ENCODE measurements around the gene P4HA1. TPM values are rescaled to one million over a fixed set of nuclear protein-coding genes. Genes with fewer than 3 reads are reported as not detected.
"Not testable (repeated sequence)": the region's sequence is repeated elsewhere in the genome, so short reads cannot be mapped to it uniquely, and the experiment has no call there.

P4HA1 gene
- total RNA-seq, 2 experiments from 2014 or later, result 48.1 to 49.2 TPM

GRCh38 chr10:73113551-73113950 is 16.9 kb upstream of the P4HA1 start:
- ChIA-PET CTCF (interaction anchor here (0.6 to 1.7 kb wide), 2 partner anchors 13 to 17 kb away, joined by 3 to 7 read pairs; partner anchors contain the start of gene P4HA1), POLR2A (interaction anchor here (0.8 kb wide), 1 partner anchor 17 kb away, joined by 3 read pairs; the partner anchor contains the start of gene P4HA1)
- H3K27ac Mint-ChIP-seq, result no peak overlapping the region
- H3K9me3 Mint-ChIP-seq, result peaks cover 14% of the 10 kb centered on the region
- H3K36me3 Mint-ChIP-seq (ENCODE audit: low read depth), result peaks cover 28% of the 10 kb centered on the region
- peaks cover 15% of the 10 kb centered on the region for H3K4me1 Mint-ChIP-seq
- no peak for DNase-seq
- no peaks in the 10 kb centered on the region for H3K27me3 Mint-ChIP-seq
- H3K4me3 Mint-ChIP-seq, result no peak overlapping the region

GRCh38 chr10:73112032-73112431 is 15.4 kb upstream of the P4HA1 start:
- DNase-seq, H3K27me3 Mint-ChIP-seq, H3K27ac Mint-ChIP-seq, H3K4me3 Mint-ChIP-seq: not testable (repeated sequence)
- H3K9me3 Mint-ChIP-seq, result peaks cover 15% of the 10 kb centered on the region
- H3K36me3 Mint-ChIP-seq (ENCODE audit: low read depth), result peaks cover 29% of the 10 kb centered on the region
- H3K4me1 Mint-ChIP-seq, result peaks cover 13% of the 10 kb centered on the region
- CTCF ChIA-PET, result interaction anchor here (5.3 kb wide), 1 partner anchor 15 kb away, joined by 65 read pairs; the partner anchor contains the start of gene P4HA1
- POLR2A ChIA-PET, result interaction anchor here (1.1 kb wide), 1 partner anchor 20 kb away, joined by 3 read pairs; no protein-coding TSS in a partner anchor

- ChIA-PET CTCF (interaction anchor here (0.5 to 5.3 kb wide), 4 partner anchors 9 to 212 kb away, joined by 3 to 65 read pairs (median 4); partner anchors contain the start of gene P4HA1), POLR2A (interaction anchor here (0.7 to 3.1 kb wide), 9 partner anchors 12 to 385 kb away, joined by 3 to 35 read pairs (median 3); partner anchors contain the start of genes DNAJC9, ECD, FAM149B1 and P4HA1)
- no peaks in the 10 kb centered on the region for H3K27me3 Mint-ChIP-seq
- H3K4me1 Mint-ChIP-seq, result peaks cover 13% of the 10 kb centered on the region
- peaks cover 34% of the 10 kb centered on the region for H3K36me3 Mint-ChIP-seq (ENCODE audit: low read depth)
- peaks cover 15% of the 10 kb centered on the region for H3K9me3 Mint-ChIP-seq
- H3K27ac Mint-ChIP-seq, result peak within 1 kb of the TSS; percentile 81
- DNase-seq, result peak; percentile 46
- H3K4me3 Mint-ChIP-seq, result peak within 1 kb of the TSS; percentile 80
Observed at GRCh38 chr10:73110345-73110849, 13.7 kb upstream of the P4HA1 start, which contains the start of gene NUDT13. Gene NUDT13, plus strand, starts transcription at chr10:73110455. Its CDS starts 3,911 bp downstream, at chr10:73114366.

- ChIA-PET POLR2A (interaction anchor here (1.1 to 3.1 kb wide), 3 partner anchors 9 to 59 kb away, joined by 3 to 35 read pairs (median 6); partner anchors contain the start of gene P4HA1), CTCF (interaction anchor here (5.3 kb wide), 1 partner anchor 12 kb away, joined by 65 read pairs; the partner anchor contains the start of gene P4HA1)
- H3K27me3 Mint-ChIP-seq, H3K4me3 Mint-ChIP-seq, DNase-seq, H3K27ac Mint-ChIP-seq: not testable (repeated sequence)
- Mint-ChIP-seq H3K4me1 (peaks cover 13% of the 10 kb centered on the region), H3K9me3 (peaks cover 15% of the 10 kb centered on the region), H3K36me3 (ENCODE audit: low read depth) (peaks cover 38% of the 10 kb centered on the region)
Observed at GRCh38 chr10:73109248-73109652, 12.6 kb upstream of the P4HA1 start.

GRCh38 chr10:73106301-73106700 is 9.6 kb upstream of the P4HA1 start:
- no peak overlapping the region for H3K27ac Mint-ChIP-seq
- CTCF ChIA-PET, result interaction anchor here (0.6 to 1.0 kb wide), 2 partner anchors 10 to 308 kb away, joined by 3 read pairs; partner anchors contain the start of gene P4HA1

GRCh38 chr10:73099141-73099540 is 2.5 kb upstream of the P4HA1 start:
- no peaks in the 10 kb centered on the region for H3K27me3 Mint-ChIP-seq

More at GRCh38 chr10:73106301-73106700, 9.6 kb upstream of the P4HA1 start:
- H3K27me3 Mint-ChIP-seq, result no peaks in the 10 kb centered on the region
- H3K36me3 Mint-ChIP-seq (ENCODE audit: low read depth), result peaks cover 38% of the 10 kb centered on the region
- H3K9me3 Mint-ChIP-seq, result peaks cover 15% of the 10 kb centered on the region
- no peak for DNase-seq
- peaks cover 9% of the 10 kb centered on the region for H3K4me1 Mint-ChIP-seq
- H3K4me3 Mint-ChIP-seq, result no peak overlapping the region
- POLR2A ChIA-PET, result no interaction called here

GRCh38 chr10:73097305-73097670 is 622 bp upstream of the P4HA1 start:
- no peaks in the 10 kb centered on the region for H3K9me3 Mint-ChIP-seq
- CTCF ChIA-PET, result interaction anchor here (0.6 to 4.9 kb wide), 19 partner anchors 9 to 528 kb away, joined by 3 to 65 read pairs (median 5); partner anchors contain the start of genes ECD, FAM149B1 and NUDT13
- H3K27me3 Mint-ChIP-seq, result no peaks in the 10 kb centered on the region
- peak overlapping the region; percentile 88 for H3K27ac Mint-ChIP-seq
- POLR2A ChIA-PET, result interaction anchor here (0.6 to 3.8 kb wide), 10 partner anchors 13 to 398 kb away, joined by 3 to 35 read pairs (median 4); partner anchors contain the start of genes DNAJC9, ECD, FAM149B1 and MRPS16
- H3K36me3 Mint-ChIP-seq (ENCODE audit: low read depth), result peaks cover 5% of the 10 kb centered on the region
- H3K4me1 Mint-ChIP-seq, result peaks cover 25% of the 10 kb centered on the region
- H3K4me3 Mint-ChIP-seq, result peak overlapping the region; percentile 92
- DNase-seq, result no peak

More at GRCh38 chr10:73099141-73099540, 2.5 kb upstream of the P4HA1 start:
- H3K4me1 Mint-ChIP-seq, result peaks cover 17% of the 10 kb centered on the region
- H3K36me3 Mint-ChIP-seq (ENCODE audit: low read depth), result peaks cover 2% of the 10 kb centered on the region
- POLR2A ChIA-PET, result interaction anchor here (0.6 to 1.0 kb wide), 2 partner anchors 11 to 16 kb away, joined by 3 read pairs; partner anchors contain the start of gene NUDT13
- no peaks in the 10 kb centered on the region for H3K9me3 Mint-ChIP-seq
- no peak overlapping the region for H3K4me3 Mint-ChIP-seq
- H3K27ac Mint-ChIP-seq, result no peak overlapping the region
- CTCF ChIA-PET, result interaction anchor here (0.6 to 4.8 kb wide), 4 partner anchors 10 to 60 kb away, joined by 3 to 65 read pairs (median 4); partner anchors contain the start of gene NUDT13
- no peak for DNase-seq

- Mint-ChIP-seq H3K27me3 (no peaks in the 10 kb centered on the region), H3K36me3 (ENCODE audit: low read depth) (peaks cover 7% of the 10 kb centered on the region), H3K4me1 (peaks cover 29% of the 10 kb centered on the region), H3K4me3 (peak overlapping the region; percentile 92), H3K27ac (peak overlapping the region; percentile 88), H3K9me3 (no peaks in the 10 kb centered on the region)
- POLR2A ChIA-PET, result interaction anchor here (0.6 to 3.8 kb wide), 19 partner anchors 11 to 470 kb away, joined by 3 to 35 read pairs (median 4); partner anchors contain the start of genes CFAP70, DNAJC9, ECD and FAM149B1
- DNase-seq, result peak; percentile 79
- CTCF ChIA-PET, result interaction anchor here (0.5 to 4.9 kb wide), 22 partner anchors 13 to 1198 kb away, joined by 3 to 65 read pairs (median 5); partner anchors contain the start of genes ECD, FAM149B1, MRPS16 and NUDT13
Observed at GRCh38 chr10:73096041-73096448, 621 bp downstream of the P4HA1 start.

- peak; percentile 50 for DNase-seq
- no peaks in the 10 kb centered on the region for H3K9me3 Mint-ChIP-seq
- no peaks in the 10 kb centered on the region for H3K27me3 Mint-ChIP-seq
- ChIA-PET CTCF (interaction anchor here (0.5 to 4.9 kb wide), 27 partner anchors 12 to 1503 kb away, joined by 3 to 65 read pairs (median 4); partner anchors contain the start of genes ECD, FAM149B1, MRPS16 and NUDT13), POLR2A (interaction anchor here (0.6 to 3.8 kb wide), 20 partner anchors 11 to 470 kb away, joined by 3 to 35 read pairs (median 4); partner anchors contain the start of genes CFAP70, DNAJC9, ECD and FAM149B1)
- peaks cover 7% of the 10 kb centered on the region for H3K36me3 Mint-ChIP-seq (ENCODE audit: low read depth)
- H3K4me3 Mint-ChIP-seq, result peak overlapping the region; percentile 92
- H3K27ac Mint-ChIP-seq, result peak overlapping the region; percentile 88
- H3K4me1 Mint-ChIP-seq, result peaks cover 29% of the 10 kb centered on the region
Observed at GRCh38 chr10:73095481-73096021, 1.1 kb downstream of the P4HA1 start.

GRCh38 chr10:73094986-73095480 is 1.6 kb downstream of the P4HA1 start:
- POLR2A ChIA-PET, result interaction anchor here (1.1 to 3.8 kb wide), 14 partner anchors 10 to 469 kb away, joined by 3 to 35 read pairs (median 5); partner anchors contain the start of genes CFAP70, DNAJC9, ECD and FAM149B1
- no peak for DNase-seq
- H3K27ac Mint-ChIP-seq, result peak overlapping the region; percentile 88
- H3K9me3 Mint-ChIP-seq, result no peaks in the 10 kb centered on the region
- CTCF ChIA-PET, result interaction anchor here (0.6 to 4.9 kb wide), 16 partner anchors 12 to 1502 kb away, joined by 3 to 65 read pairs (median 6); partner anchors contain the start of genes ECD, FAM149B1 and NUDT13
- peaks cover 29% of the 10 kb centered on the region for H3K4me1 Mint-ChIP-seq
- H3K27me3 Mint-ChIP-seq, result no peaks in the 10 kb centered on the region
- H3K4me3 Mint-ChIP-seq, result peak overlapping the region; percentile 92
- peaks cover 7% of the 10 kb centered on the region for H3K36me3 Mint-ChIP-seq (ENCODE audit: low read depth)

GRCh38 chr10:73093922-73094850 is 2.5 kb downstream of the P4HA1 start:
- H3K27ac Mint-ChIP-seq, result no peak overlapping the region
- H3K9me3 Mint-ChIP-seq, result no peaks in the 10 kb centered on the region
- no peaks in the 10 kb centered on the region for H3K27me3 Mint-ChIP-seq
- peaks cover 7% of the 10 kb centered on the region for H3K36me3 Mint-ChIP-seq (ENCODE audit: low read depth)
- DNase-seq, result no peak
- peaks cover 29% of the 10 kb centered on the region for H3K4me1 Mint-ChIP-seq
- H3K4me3 Mint-ChIP-seq, result peak overlapping the region; percentile 92
- POLR2A ChIA-PET, result interaction anchor here (1.3 to 3.8 kb wide), 4 partner anchors 16 to 74 kb away, joined by 3 to 35 read pairs (median 16); partner anchors contain the start of genes ECD, FAM149B1 and NUDT13
- CTCF ChIA-PET, result interaction anchor here (0.6 to 4.9 kb wide), 6 partner anchors 18 to 103 kb away, joined by 3 to 59 read pairs (median 22); partner anchors contain the start of genes ECD and FAM149B1

All from activated CD4-positive, alpha-beta memory T cell treated with anti-CD3 and anti-CD28 coated beads, Interleukin-2, amount 10 ng/mL, durations not matched to agents 7 days and 5 days (primary cell).